GM12801 (cell line): Measurements from ENCODE around the gene CCDC157.

Experiments
- CTCF ChIP-seq: IDR thresholded peaks from one replicate; pipeline ENCODE4 v1.5.1; 2011; ENCODE audit warnings: control low read depth; ENCODE audit not compliant: insufficient read length; ENCODE audit errors: extremely low read depth

Gene CCDC157

GRCh38 chr22:30397656-30398635, 41.1 kb downstream of the CCDC157 start:
- no peak for TF ChIP-seq CTCF

GRCh38 chr22:30398685-30399680, 42.2 kb downstream of the CCDC157 start:
- no peak for TF ChIP-seq CTCF

GRCh38 chr22:30399718-30400117, 42.9 kb downstream of the CCDC157 start:
- no peak for TF ChIP-seq CTCF

- no peak for TF ChIP-seq CTCF
Observed at GRCh38 chr22:30400159-30400558, 43.4 kb downstream of the CCDC157 start.

GRCh38 chr22:30402028-30402765, 45.4 kb downstream of the CCDC157 start:
- TF ChIP-seq CTCF = no peak

- no peak for TF ChIP-seq CTCF
Observed at GRCh38 chr22:30404307-30404706, 47.5 kb downstream of the CCDC157 start.
